ENCODE measurements around the gene MAGEC1. TPM values are rescaled to one million over a fixed set of nuclear protein-coding genes. Genes with fewer than 3 reads are reported as not detected.

MAGEC1 gene
- total RNA-seq, 1 experiment from 2014 or later = not detected

DNA sequence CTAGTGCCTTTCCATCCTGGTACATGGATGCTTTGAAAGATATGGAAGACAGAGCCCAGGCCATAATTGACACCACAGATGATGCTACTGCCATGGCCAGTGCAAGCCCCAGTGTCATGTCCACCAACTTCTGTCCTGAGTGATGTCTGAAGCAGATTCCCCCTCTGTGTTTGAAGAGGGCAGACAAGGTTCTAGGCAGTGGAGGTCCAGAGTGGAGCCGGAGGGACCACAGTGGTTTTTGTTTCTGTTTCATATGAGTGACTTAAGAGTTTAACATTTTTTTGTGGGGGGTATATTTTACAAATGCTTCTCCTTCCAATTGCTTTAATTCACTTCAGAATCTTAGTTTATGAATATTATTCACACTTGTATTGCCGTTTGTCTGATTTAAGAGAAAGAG lies 6.0 kb upstream of the MAGEC1 start:
- no peaks in the 10 kb centered on the region for H3K4me1 Mint-ChIP-seq
- Histone ChIP-seq H3K18ac (ENCODE audit: insufficient read length, low read depth, low read length) (no peak overlapping the region), H3K79me2 (ENCODE audit: insufficient read depth, low read length) (no peaks in the 10 kb centered on the region), H3K9me3 (ENCODE audit: control insufficient read depth, low read depth, low read length) (peaks cover 16% of the 10 kb centered on the region), H2AFZ (ENCODE audit: low read length) (no peak overlapping the region), H3T11ph (ENCODE audit: low read length) (no peak overlapping the region), H3K23me2 (ENCODE audit: insufficient read length, low read depth, low read length, poor library complexity, severe bottlenecking) (no peaks in the 10 kb centered on the region), H4K20me1 (ENCODE audit: control insufficient read depth, insufficient read depth, insufficient read length) (no peaks in the 10 kb centered on the region), H3K4ac (ENCODE audit: low read depth, low read length) (no peak overlapping the region), H2BK20ac (ENCODE audit: low read depth, low read length, poor library complexity, severe bottlenecking) (no peak overlapping the region), H3K27ac (ENCODE audit: insufficient read length, low read depth, low read length) (no peak overlapping the region), H3K9ac (ENCODE audit: extremely low read depth, insufficient read length, low read length) (no peak overlapping the region), H3K23ac (ENCODE audit: insufficient read length, low read depth, low read length) (no peak overlapping the region), H2BK15ac (ENCODE audit: low read depth, low read length) (no peak overlapping the region), H2BK120ac (ENCODE audit: low read depth, low read length, poor library complexity, severe bottlenecking) (no peak overlapping the region), H4K91ac (ENCODE audit: insufficient read length, low read depth, low read length) (no peak overlapping the region), H3K4me1 (ENCODE audit: insufficient read depth, low read length) (no peaks in the 10 kb centered on the region), H4K5ac (ENCODE audit: insufficient read length, low read depth, low read length) (no peak overlapping the region), H2BK12ac (ENCODE audit: insufficient read length, low read depth, low read length) (no peak overlapping the region), H4K8ac (replicated peaks; ENCODE audit: insufficient read length, low read depth, low read length) (no peak overlapping the region), H3K27me3 (ENCODE audit: insufficient read depth, low read length) (no peaks in the 10 kb centered on the region), H2BK5ac (ENCODE audit: insufficient read length, low read length) (no peak overlapping the region), H3K4me2 (ENCODE audit: insufficient read depth, insufficient read length, low read length) (no peak overlapping the region), H3K14ac (ENCODE audit: insufficient read depth, low read length) (no peak overlapping the region), H2AK5ac (ENCODE audit: insufficient read length, low read length) (no peak overlapping the region), H3K56ac (ENCODE audit: insufficient read length, low read depth, low read length) (no peak overlapping the region), H3K79me1 (ENCODE audit: insufficient read depth, low read depth, low read length, poor library complexity, severe bottlenecking) (no peaks in the 10 kb centered on the region)
- peaks cover 0 to 12% (median 3%) of the 10 kb centered on the region in 3 experiments; a peak in 4 of 7 replicates for H3K36me3 Mint-ChIP-seq (ENCODE audit: insufficient read depth in 1 of 3, low read depth in 3 of 3)
- H3K9me3 Mint-ChIP-seq = peaks cover 70 to 78% of the 10 kb centered on the region in 2 experiments
- no peak overlapping the region for H3K27ac Mint-ChIP-seq
- no peak for DNase-seq
- H3K4me3 Mint-ChIP-seq = no peak overlapping the region
- no peaks in the 10 kb centered on the region; the same call in 1 of the 2 replicates for H3K27me3 Mint-ChIP-seq (ENCODE audit: low read depth)
- TF ChIP-seq, protein P1, sequence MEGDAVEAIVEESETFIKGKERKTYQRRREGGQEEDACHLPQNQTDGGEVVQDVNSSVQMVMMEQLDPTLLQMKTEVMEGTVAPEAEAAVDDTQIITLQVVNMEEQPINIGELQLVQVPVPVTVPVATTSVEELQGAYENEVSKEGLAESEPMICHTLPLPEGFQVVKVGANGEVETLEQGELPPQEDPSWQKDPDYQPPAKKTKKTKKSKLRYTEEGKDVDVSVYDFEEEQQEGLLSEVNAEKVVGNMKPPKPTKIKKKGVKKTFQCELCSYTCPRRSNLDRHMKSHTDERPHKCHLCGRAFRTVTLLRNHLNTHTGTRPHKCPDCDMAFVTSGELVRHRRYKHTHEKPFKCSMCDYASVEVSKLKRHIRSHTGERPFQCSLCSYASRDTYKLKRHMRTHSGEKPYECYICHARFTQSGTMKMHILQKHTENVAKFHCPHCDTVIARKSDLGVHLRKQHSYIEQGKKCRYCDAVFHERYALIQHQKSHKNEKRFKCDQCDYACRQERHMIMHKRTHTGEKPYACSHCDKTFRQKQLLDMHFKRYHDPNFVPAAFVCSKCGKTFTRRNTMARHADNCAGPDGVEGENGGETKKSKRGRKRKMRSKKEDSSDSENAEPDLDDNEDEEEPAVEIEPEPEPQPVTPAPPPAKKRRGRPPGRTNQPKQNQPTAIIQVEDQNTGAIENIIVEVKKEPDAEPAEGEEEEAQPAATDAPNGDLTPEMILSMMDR (conservative IDR thresholded peaks at IDR 0.05) = no peak
- no CpG with 5 or more reads among the region's 2 CpGs for WGBS (ENCODE audit: extremely low coverage, insufficient read length, low lambda C conversion rate)

Measured in H9 (cell line).